ENCODE measurements around the gene EHBP1. TPM values are rescaled to one million over a fixed set of nuclear protein-coding genes. Genes with fewer than 3 reads are reported as not detected.

Gene EHBP1
- total and polyA plus RNA-seq, 2 experiments from 2014 or later = 27.2 to 47.9 TPM

DNA sequence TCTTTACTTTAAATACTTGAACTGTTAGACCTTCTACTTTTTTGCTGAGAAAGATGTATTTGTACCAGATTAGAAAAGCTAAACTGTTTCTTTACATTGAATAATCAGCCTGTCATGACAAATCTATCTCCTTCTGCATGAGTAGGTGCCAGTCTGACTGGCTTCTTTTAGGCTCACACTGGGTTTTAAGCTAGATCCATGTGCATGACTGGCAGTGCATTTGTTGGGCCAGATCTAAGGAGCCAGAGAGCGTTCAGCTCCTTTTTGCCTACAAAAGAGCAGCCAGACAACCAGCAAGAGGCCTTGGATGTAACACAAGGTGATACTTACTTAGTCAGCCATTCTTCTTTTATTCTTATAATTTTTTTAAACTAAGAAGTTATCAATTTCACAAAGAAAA, 263.2 kb downstream of the EHBP1 start:
- H3K27ac ChIP-seq (ENCODE audit: low read depth) = no peak overlapping the region
- no peak overlapping the region for H3K4me3 Mint-ChIP-seq
- no peaks in the 10 kb centered on the region for H3K9me3 Mint-ChIP-seq
- H3F3A ChIP-seq (replicated peaks; ENCODE audit: low read depth) = no peaks in the 10 kb centered on the region
- H4K20me1 ChIP-seq (replicated peaks; ENCODE audit: insufficient read depth) = no peaks in the 10 kb centered on the region
- no peaks in the 10 kb centered on the region for H3K27me3 ChIP-seq (ENCODE audit: insufficient read depth)
- ATAC-seq = no peak
- peaks cover 3% of the 10 kb centered on the region for H3K27me3 Mint-ChIP-seq (ENCODE audit: insufficient read depth, low read depth, poor library complexity)
- H3K79me2 ChIP-seq (replicated peaks; ENCODE audit: insufficient read depth) = no peaks in the 10 kb centered on the region
- no peak overlapping the region; the same call in 1 of the 2 replicates for H3K27ac Mint-ChIP-seq
- DNase-seq (ENCODE audit: low spot score) = no peak
- H3K36me3 Mint-ChIP-seq (ENCODE audit: low read depth) = no peaks in the 10 kb centered on the region
- no peak overlapping the region for H3K4me2 ChIP-seq
- no peaks in the 10 kb centered on the region for H3K36me3 ChIP-seq (ENCODE audit: insufficient read depth)
- H3K9me2 ChIP-seq (ENCODE audit: insufficient read depth) = no peaks in the 10 kb centered on the region
- no peak overlapping the region for H2AFZ ChIP-seq
- H3K4me1 ChIP-seq (ENCODE audit: insufficient read depth) = 0 out of 2 replicates have a peak, but pooled peaks cover 6% of the 10 kb centered on the region
- no peak overlapping the region for H3K4me3 ChIP-seq
- H3K4me1 Mint-ChIP-seq = peaks cover 23% of the 10 kb centered on the region
- TF ChIP-seq EZH2phosphoT487 (IDR thresholded peaks at IDR 0.05; ENCODE audit: unreplicated experiment) = no peak
- TF ChIP-seq, protein P1, sequence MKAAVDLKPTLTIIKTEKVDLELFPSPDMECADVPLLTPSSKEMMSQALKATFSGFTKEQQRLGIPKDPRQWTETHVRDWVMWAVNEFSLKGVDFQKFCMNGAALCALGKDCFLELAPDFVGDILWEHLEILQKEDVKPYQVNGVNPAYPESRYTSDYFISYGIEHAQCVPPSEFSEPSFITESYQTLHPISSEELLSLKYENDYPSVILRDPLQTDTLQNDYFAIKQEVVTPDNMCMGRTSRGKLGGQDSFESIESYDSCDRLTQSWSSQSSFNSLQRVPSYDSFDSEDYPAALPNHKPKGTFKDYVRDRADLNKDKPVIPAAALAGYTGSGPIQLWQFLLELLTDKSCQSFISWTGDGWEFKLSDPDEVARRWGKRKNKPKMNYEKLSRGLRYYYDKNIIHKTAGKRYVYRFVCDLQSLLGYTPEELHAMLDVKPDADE (IDR thresholded peaks at IDR 0.05) = no peak
- TF ChIP-seq JUNB (IDR thresholded peaks at IDR 0.05; ENCODE audit: unreplicated experiment) = no peak
- no peak for TF ChIP-seq CREB1 (CRISPR knock-in tag; IDR thresholded peaks at IDR 0.05; ENCODE audit: low read depth)
- no peak for TF ChIP-seq ZNF114 (CRISPR knock-in tag; IDR thresholded peaks at IDR 0.05)
- TF ChIP-seq POLR2AphosphoS5 (IDR thresholded peaks at IDR 0.05; ENCODE audit: low read depth) = no peak
- TF ChIP-seq STAT1 (IDR thresholded peaks at IDR 0.05; ENCODE audit: unreplicated experiment) = no peak
- TF ChIP-seq NANOG (IDR thresholded peaks at IDR 0.05; ENCODE audit: borderline replicate concordance) = no peak
- TF ChIP-seq EZH2 (IDR thresholded peaks at IDR 0.05; ENCODE audit: low read depth, unreplicated experiment) = no peak
- TF ChIP-seq ZNF331 (CRISPR knock-in tag; IDR thresholded peaks at IDR 0.05; ENCODE audit: low read depth) = no peak
- TF ChIP-seq, protein P2, sequence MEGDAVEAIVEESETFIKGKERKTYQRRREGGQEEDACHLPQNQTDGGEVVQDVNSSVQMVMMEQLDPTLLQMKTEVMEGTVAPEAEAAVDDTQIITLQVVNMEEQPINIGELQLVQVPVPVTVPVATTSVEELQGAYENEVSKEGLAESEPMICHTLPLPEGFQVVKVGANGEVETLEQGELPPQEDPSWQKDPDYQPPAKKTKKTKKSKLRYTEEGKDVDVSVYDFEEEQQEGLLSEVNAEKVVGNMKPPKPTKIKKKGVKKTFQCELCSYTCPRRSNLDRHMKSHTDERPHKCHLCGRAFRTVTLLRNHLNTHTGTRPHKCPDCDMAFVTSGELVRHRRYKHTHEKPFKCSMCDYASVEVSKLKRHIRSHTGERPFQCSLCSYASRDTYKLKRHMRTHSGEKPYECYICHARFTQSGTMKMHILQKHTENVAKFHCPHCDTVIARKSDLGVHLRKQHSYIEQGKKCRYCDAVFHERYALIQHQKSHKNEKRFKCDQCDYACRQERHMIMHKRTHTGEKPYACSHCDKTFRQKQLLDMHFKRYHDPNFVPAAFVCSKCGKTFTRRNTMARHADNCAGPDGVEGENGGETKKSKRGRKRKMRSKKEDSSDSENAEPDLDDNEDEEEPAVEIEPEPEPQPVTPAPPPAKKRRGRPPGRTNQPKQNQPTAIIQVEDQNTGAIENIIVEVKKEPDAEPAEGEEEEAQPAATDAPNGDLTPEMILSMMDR (conservative IDR thresholded peaks at IDR 0.05; ENCODE audit: low read depth in 2 of 2) = no peak
- TF ChIP-seq, protein P3, sequence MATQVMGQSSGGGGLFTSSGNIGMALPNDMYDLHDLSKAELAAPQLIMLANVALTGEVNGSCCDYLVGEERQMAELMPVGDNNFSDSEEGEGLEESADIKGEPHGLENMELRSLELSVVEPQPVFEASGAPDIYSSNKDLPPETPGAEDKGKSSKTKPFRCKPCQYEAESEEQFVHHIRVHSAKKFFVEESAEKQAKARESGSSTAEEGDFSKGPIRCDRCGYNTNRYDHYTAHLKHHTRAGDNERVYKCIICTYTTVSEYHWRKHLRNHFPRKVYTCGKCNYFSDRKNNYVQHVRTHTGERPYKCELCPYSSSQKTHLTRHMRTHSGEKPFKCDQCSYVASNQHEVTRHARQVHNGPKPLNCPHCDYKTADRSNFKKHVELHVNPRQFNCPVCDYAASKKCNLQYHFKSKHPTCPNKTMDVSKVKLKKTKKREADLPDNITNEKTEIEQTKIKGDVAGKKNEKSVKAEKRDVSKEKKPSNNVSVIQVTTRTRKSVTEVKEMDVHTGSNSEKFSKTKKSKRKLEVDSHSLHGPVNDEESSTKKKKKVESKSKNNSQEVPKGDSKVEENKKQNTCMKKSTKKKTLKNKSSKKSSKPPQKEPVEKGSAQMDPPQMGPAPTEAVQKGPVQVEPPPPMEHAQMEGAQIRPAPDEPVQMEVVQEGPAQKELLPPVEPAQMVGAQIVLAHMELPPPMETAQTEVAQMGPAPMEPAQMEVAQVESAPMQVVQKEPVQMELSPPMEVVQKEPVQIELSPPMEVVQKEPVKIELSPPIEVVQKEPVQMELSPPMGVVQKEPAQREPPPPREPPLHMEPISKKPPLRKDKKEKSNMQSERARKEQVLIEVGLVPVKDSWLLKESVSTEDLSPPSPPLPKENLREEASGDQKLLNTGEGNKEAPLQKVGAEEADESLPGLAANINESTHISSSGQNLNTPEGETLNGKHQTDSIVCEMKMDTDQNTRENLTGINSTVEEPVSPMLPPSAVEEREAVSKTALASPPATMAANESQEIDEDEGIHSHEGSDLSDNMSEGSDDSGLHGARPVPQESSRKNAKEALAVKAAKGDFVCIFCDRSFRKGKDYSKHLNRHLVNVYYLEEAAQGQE (IDR thresholded peaks at IDR 0.05; ENCODE audit: unreplicated experiment) = no peak
- TF ChIP-seq, protein P4, sequence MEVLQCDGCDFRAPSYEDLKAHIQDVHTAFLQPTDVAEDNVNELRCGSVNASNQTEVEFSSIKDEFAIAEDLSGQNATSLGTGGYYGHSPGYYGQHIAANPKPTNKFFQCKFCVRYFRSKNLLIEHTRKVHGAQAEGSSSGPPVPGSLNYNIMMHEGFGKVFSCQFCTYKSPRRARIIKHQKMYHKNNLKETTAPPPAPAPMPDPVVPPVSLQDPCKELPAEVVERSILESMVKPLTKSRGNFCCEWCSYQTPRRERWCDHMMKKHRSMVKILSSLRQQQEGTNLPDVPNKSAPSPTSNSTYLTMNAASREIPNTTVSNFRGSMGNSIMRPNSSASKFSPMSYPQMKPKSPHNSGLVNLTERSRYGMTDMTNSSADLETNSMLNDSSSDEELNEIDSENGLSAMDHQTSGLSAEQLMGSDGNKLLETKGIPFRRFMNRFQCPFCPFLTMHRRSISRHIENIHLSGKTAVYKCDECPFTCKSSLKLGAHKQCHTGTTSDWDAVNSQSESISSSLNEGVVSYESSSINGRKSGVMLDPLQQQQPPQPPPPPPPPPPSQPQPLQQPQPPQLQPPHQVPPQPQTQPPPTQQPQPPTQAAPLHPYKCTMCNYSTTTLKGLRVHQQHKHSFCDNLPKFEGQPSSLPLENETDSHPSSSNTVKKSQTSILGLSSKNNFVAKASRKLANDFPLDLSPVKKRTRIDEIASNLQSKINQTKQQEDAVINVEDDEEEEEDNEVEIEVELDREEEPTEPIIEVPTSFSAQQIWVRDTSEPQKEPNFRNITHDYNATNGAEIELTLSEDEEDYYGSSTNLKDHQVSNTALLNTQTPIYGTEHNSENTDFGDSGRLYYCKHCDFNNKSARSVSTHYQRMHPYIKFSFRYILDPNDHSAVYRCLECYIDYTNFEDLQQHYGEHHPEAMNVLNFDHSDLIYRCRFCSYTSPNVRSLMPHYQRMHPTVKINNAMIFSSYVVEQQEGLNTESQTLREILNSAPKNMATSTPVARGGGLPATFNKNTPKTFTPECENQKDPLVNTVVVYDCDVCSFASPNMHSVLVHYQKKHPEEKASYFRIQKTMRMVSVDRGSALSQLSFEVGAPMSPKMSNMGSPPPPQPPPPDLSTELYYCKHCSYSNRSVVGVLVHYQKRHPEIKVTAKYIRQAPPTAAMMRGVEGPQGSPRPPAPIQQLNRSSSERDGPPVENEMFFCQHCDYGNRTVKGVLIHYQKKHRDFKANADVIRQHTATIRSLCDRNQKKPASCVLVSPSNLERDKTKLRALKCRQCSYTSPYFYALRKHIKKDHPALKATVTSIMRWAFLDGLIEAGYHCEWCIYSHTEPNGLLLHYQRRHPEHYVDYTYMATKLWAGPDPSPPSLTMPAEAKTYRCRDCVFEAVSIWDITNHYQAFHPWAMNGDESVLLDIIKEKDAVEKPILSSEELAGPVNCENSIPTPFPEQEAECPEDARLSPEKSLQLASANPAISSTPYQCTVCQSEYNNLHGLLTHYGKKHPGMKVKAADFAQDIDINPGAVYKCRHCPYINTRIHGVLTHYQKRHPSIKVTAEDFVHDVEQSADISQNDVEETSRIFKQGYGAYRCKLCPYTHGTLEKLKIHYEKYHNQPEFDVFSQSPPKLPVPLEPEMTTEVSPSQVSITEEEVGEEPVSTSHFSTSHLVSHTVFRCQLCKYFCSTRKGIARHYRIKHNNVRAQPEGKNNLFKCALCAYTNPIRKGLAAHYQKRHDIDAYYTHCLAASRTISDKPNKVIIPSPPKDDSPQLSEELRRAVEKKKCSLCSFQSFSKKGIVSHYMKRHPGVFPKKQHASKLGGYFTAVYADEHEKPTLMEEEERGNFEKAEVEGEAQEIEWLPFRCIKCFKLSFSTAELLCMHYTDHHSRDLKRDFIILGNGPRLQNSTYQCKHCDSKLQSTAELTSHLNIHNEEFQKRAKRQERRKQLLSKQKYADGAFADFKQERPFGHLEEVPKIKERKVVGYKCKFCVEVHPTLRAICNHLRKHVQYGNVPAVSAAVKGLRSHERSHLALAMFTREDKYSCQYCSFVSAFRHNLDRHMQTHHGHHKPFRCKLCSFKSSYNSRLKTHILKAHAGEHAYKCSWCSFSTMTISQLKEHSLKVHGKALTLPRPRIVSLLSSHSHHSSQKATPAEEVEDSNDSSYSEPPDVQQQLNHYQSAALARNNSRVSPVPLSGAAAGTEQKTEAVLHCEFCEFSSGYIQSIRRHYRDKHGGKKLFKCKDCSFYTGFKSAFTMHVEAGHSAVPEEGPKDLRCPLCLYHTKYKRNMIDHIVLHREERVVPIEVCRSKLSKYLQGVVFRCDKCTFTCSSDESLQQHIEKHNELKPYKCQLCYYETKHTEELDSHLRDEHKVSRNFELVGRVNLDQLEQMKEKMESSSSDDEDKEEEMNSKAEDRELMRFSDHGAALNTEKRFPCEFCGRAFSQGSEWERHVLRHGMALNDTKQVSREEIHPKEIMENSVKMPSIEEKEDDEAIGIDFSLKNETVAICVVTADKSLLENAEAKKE (CRISPR knock-in tag; IDR thresholded peaks at IDR 0.05) = no peak

Measured in GM23338 (cell line).